BJ (cell line): ENCODE measurements around the gene SLC25A26. TPM values are rescaled to one million over a fixed set of nuclear protein-coding genes. Genes with fewer than 3 reads are reported as not detected.

Source experiments
- CTCF ChIA-PET: fragments of 350-600 bp; formaldehyde crosslinking; extraction: SDS; loops from one replicate; lab custom pipeline; 2021; ENCODE audit warnings: antibody characterized with exemption, inconsistent platforms; lab: Yijun Ruan, JAX
- POLR2A ChIA-PET: fragments of 300-600 bp; sonication (Branson Sonifier 250); formaldehyde crosslinking; extraction: SDS; loops from one replicate; lab custom pipeline; 2021; ENCODE audit warnings: antibody characterized with exemption; lab: Charles Lee
- DNase-seq: peaks from one replicate; pipeline ENCODE4 v3.0.0-alpha.2; 2011; ENCODE audit warnings: low read depth
- H3K27me3 ChIP-seq: 2 replicates; pipeline ENCODE4 v1.6.0; 2011; ENCODE audit warnings: low read length; ENCODE audit not compliant: control insufficient read depth, insufficient read depth
- H3K36me3 ChIP-seq: 2 replicates; pipeline ENCODE4 v1.5.1; 2011; ENCODE audit warnings: low read length; ENCODE audit not compliant: control insufficient read depth, insufficient read depth
- H3K4me3 ChIP-seq: 2 replicates; pipeline ENCODE4 v1.5.1; 2011; ENCODE audit warnings: low read depth, mild to moderate bottlenecking, control low read depth, low read length
- CTCF ChIP-seq: IDR thresholded peaks from 2 replicates; pipeline ENCODE4 v1.5.1; 2011; ENCODE audit warnings: low read depth, mild to moderate bottlenecking, control low read depth, inconsistent platforms, low read length, moderate library complexity; ENCODE audit not compliant: insufficient read depth
- polyA minus RNA-seq: library from RNA; depleted of rRNA, polyadenylated mRNA; stranded (reverse); fragments of >200 nt; gene quantifications from 2 replicates; pipeline ENCODE4 v1.2.3, GENCODE V29; 2011; rRNA and poly(A)+ RNA removed
- polyA plus RNA-seq: library from polyadenylated mRNA; depleted of rRNA; stranded (reverse); fragments of >200 nt; gene quantifications from 2 replicates; pipeline ENCODE4 v1.2.3, GENCODE V29; 2011; rRNA removed

SLC25A26 gene
- 29.5 and 34.3 TPM in 2 replicates for polyA plus RNA-seq
- polyA minus RNA-seq, result 10.6 and 11.6 TPM in 2 replicates

- no peaks in the 10 kb centered on the region for H3K27me3 ChIP-seq
- peak within 1 kb of the TSS; percentile 83 for H3K4me3 ChIP-seq
- no peaks in the 10 kb centered on the region for H3K36me3 ChIP-seq
- peak; percentile 77 for DNase-seq
- 0 out of 2 replicates have a peak, but pooled peaks have one; percentile 4 for TF ChIP-seq CTCF
- ChIA-PET POLR2A (no interaction called here), CTCF (no interaction called here)
Measured at GRCh38 chr3:66220602-66221377, at the start of gene SLC25A26. Gene SLC25A26, plus strand, starts transcription at chr3:66221001. Its CDS starts 94 bp downstream, at chr3:66221095.

- Histone ChIP-seq H3K4me3 (no peak overlapping the region), H3K36me3 (no peaks in the 10 kb centered on the region), H3K27me3 (peaks cover 6% of the 10 kb centered on the region)
- no peak for TF ChIP-seq CTCF
- DNase-seq, result no peak
- POLR2A ChIA-PET, result no interaction called here
- CTCF ChIA-PET, result no interaction called here
Measured at GRCh38 chr3:66172394-66172793, 48.4 kb upstream of the SLC25A26 start.

- no peak for DNase-seq
- ChIA-PET CTCF (interaction anchor here (0.8 kb wide), 1 partner anchor 23 kb away, joined by 3 read pairs; no protein-coding TSS in a partner anchor), POLR2A (no interaction called here)
- no peak overlapping the region for H3K4me3 ChIP-seq
- TF ChIP-seq CTCF, result no peak
- H3K27me3 ChIP-seq, result peaks cover 7% of the 10 kb centered on the region
- H3K36me3 ChIP-seq, result no peaks in the 10 kb centered on the region
Measured at GRCh38 chr3:66177026-66177425, 43.8 kb upstream of the SLC25A26 start.

GRCh38 chr3:66178206-66178605, 42.6 kb upstream of the SLC25A26 start:
- peaks cover 5% of the 10 kb centered on the region for H3K27me3 ChIP-seq
- ChIA-PET POLR2A (no interaction called here), CTCF (no interaction called here)
- H3K36me3 ChIP-seq, result no peaks in the 10 kb centered on the region
- no peak for TF ChIP-seq CTCF
- H3K4me3 ChIP-seq, result no peak overlapping the region
- DNase-seq, result no peak

GRCh38 chr3:66179793-66180192, 41.0 kb upstream of the SLC25A26 start:
- ChIA-PET CTCF (no interaction called here), POLR2A (no interaction called here)
- Histone ChIP-seq H3K36me3 (no peaks in the 10 kb centered on the region), H3K4me3 (no peak overlapping the region), H3K27me3 (peaks cover 4% of the 10 kb centered on the region)
- TF ChIP-seq CTCF, result no peak
- no peak for DNase-seq
